K562 (cell line): ENCODE measurements around the gene COL21A1.

Experiments
- CTCF ChIP-seq, 3 experiments: IDR thresholded peaks in 2 of 3; conservative IDR thresholded peaks in 1 of 3; 2 replicates each; pipeline ENCODE4 v1.5.1; 2011 to 2012; ENCODE audit warnings: low read length in 3 of 3, mild to moderate bottlenecking in 3 of 3, control low read depth in 2 of 3, improper control_type of control experiment in 1 of 3, inconsistent platforms in 1 of 3, low read depth in 1 of 3, mixed read lengths in 1 of 3, moderate library complexity in 1 of 3; ENCODE audit not compliant: insufficient read depth in 2 of 3
- RAD21 ChIP-seq, 2 experiments: fragments of 250-450 bp in 1 of 2; fragments of 450-650 bp in 1 of 2; sonication (Bioruptor Pico) in 1 of 2; formaldehyde crosslinking in 1 of 2; IDR thresholded peaks in 1 of 2; conservative IDR thresholded peaks in 1 of 2; 2 replicates each; pipeline versions ENCODE4 v1.4.0 to v1.8.0; 2020 to 2022; ENCODE audit warnings: mild to moderate bottlenecking in 2 of 2, moderate library complexity in 1 of 2
- RFX5 ChIP-seq: IDR thresholded peaks from 2 replicates; pipeline ENCODE4 v1.6.1; 2011; ENCODE audit warnings: low read depth, mild to moderate bottlenecking, improper control_type of control experiment, low read length
- TEAD1 ChIP-seq, 2 experiments: fragments of 450-650 bp in 1 of 2; sonication (generic) in 1 of 2; formaldehyde crosslinking; IDR thresholded peaks; 2 replicates each; pipeline versions ENCODE4 v1.4.0 to v1.8.0; 2020 to 2022; ENCODE audit warnings: mild to moderate bottlenecking in 2 of 2, missing genetic modification reagents in 1 of 2
- USF1 ChIP-seq: sonication (generic); formaldehyde crosslinking; IDR thresholded peaks from 2 replicates; pipeline ENCODE4 v1.9.0; 2022; ENCODE audit warnings: mild to moderate bottlenecking, missing genetic modification reagents
- ZFP91 ChIP-seq: sonication (generic); formaldehyde crosslinking; IDR thresholded peaks from 2 replicates; pipeline ENCODE4 v1.8.0; 2022; ENCODE audit warnings: mild to moderate bottlenecking, missing genetic modification reagents
- ZNF121 ChIP-seq: sonication (generic); formaldehyde crosslinking; conservative IDR thresholded peaks from 2 replicates; pipeline ENCODE4 v1.8.0; 2022; ENCODE audit warnings: missing genetic modification reagents
- ZNF280A ChIP-seq: fragments of 450-650 bp; IDR thresholded peaks from 2 replicates; pipeline ENCODE4 v1.6.1; 2018; ENCODE audit warnings: mild to moderate bottlenecking, low read depth; ENCODE audit not compliant: partially characterized antibody
- ZNF324 ChIP-seq: fragments of 250-450 bp; sonication (Bioruptor Pico); IDR thresholded peaks from 2 replicates; pipeline ENCODE4 v1.4.0; 2020; ENCODE audit warnings: mild to moderate bottlenecking
- ZNF561 ChIP-seq: fragments of 450-650 bp; formaldehyde crosslinking; conservative IDR thresholded peaks from 2 replicates; pipeline ENCODE4 v1.4.0; 2020; ENCODE audit warnings: mild to moderate bottlenecking, moderate library complexity

- TF ChIP-seq CTCF (IDR thresholded peaks at IDR 0.05 in 2 of 3, conservative IDR thresholded peaks at IDR 0.05 in 1 of 3; ENCODE audit: insufficient read depth in 2 of 3, low read depth in 1 of 3, low read length in 3 of 3): no peak
- no peak for TF ChIP-seq ZNF561 (CRISPR knock-in tag)
- no peak for TF ChIP-seq TEAD1 (CRISPR knock-in tag; IDR thresholded peaks at IDR 0.05)
- TF ChIP-seq ZFP91 (CRISPR knock-in tag): no peak
- TF ChIP-seq RFX5: no peak
- no peak for TF ChIP-seq ZNF280A
- no peak for TF ChIP-seq ZNF121
- no peak for TF ChIP-seq USF1 (CRISPR knock-in tag)
- TF ChIP-seq ZNF324 (CRISPR knock-in tag): no peak
- no peak for TF ChIP-seq RAD21 (CRISPR knock-in tag; conservative IDR thresholded peaks at IDR 0.05 in 1 of 2, IDR thresholded peaks at IDR 0.05 in 1 of 2)
These were observed 53.5 kb downstream of the COL21A1 start for GRCh38 chr6:56193846-56194245.
